Peyer's patch (tissue), 4 donors: ENCODE measurements around the gene PLA2G2D. TPM values are rescaled to one million over a fixed set of nuclear protein-coding genes. Genes with fewer than 3 reads are reported as not detected.

ENCODE experiments used
- DNase-seq, 3 donors: peaks; one replicate each; pipeline ENCODE4 v3.0.0-alpha.2; 2017 to 2019
- H3K27ac ChIP-seq, 4 donors: fragments of 200-600 bp; sonication (generic); one replicate each; pipeline ENCODE4 v1.5.1; 2016 to 2019
- H3K27me3 ChIP-seq, 2 donors: fragments of 200-600 bp; sonication (generic); one replicate each; pipeline ENCODE4 v1.5.1; 2019
- H3K36me3 ChIP-seq, 3 donors: fragments of 200-600 bp; sonication (generic); one replicate each; pipeline ENCODE4 v1.5.1; 2016 to 2019
- H3K4me1 ChIP-seq, 4 donors: fragments of 200-600 bp; sonication (generic); one replicate each; pipeline ENCODE4 v1.5.1; 2016 to 2019
- H3K4me3 ChIP-seq, 4 donors: fragments of 200-600 bp; sonication (generic); 1 replicate in 3 of 4; 2 replicates in 1 of 4; pipeline ENCODE4 v1.5.1; 2016 to 2019; ENCODE audit warnings: mild to moderate bottlenecking in 1 of 4
- H3K9me3 ChIP-seq, 4 donors: fragments of 200-600 bp; sonication (generic); one replicate each; pipeline ENCODE4 v1.5.1; 2016 to 2019; ENCODE audit warnings: mild to moderate bottlenecking in 1 of 4
- CTCF ChIP-seq, 6 experiments: fragments of 450-650 bp in 4 of 6; fragments of 200-600 bp in 2 of 6; sonication (generic) in 1 of 6; IDR thresholded peaks; one replicate each; pipeline ENCODE4 v1.5.1; 2017 to 2019; ENCODE audit warnings: antibody characterized with exemption in 6 of 6, mild to moderate bottlenecking in 3 of 6, moderate library complexity in 1 of 6
- POLR2A ChIP-seq, 2 donors: fragments of 450-650 bp; IDR thresholded peaks; one replicate each; pipeline ENCODE4 v1.5.1; 2017; ENCODE audit warnings: antibody characterized with exemption in 2 of 2, mild to moderate bottlenecking in 2 of 2, moderate library complexity in 2 of 2
- total RNA-seq, 4 donors: library from RNA; depleted of rRNA; stranded (reverse); fragments of >200 nt; gene quantifications; one replicate each; pipeline ENCODE4 v1.1.0, GENCODE V29; 2016

Gene PLA2G2D
- total RNA-seq, 4 donors from 2014 or later: 0.40 TPM; not detected in 3

GRCh38 chr1:20080441-20081352, 38.6 kb downstream of the PLA2G2D start:
- Histone ChIP-seq H3K9me3 (no peaks in the 10 kb centered on the region), H3K4me1 (peaks cover 0 to 5% (median 0%) of the 10 kb centered on the region in 4 donors), H3K27ac (peak overlapping the region in 1 of 4 donors; percentile 57), H3K27me3 (no peaks in the 10 kb centered on the region), H3K4me3 (no peak overlapping the region), H3K36me3 (no peaks in the 10 kb centered on the region)
- DNase-seq: peak in 2 of 3 donors; percentile 67 to 71
- TF ChIP-seq CTCF (IDR thresholded peaks at IDR 0.05) (no peak), POLR2A (IDR thresholded peaks at IDR 0.05) (no peak)

GRCh38 chr1:20079661-20080305, 39.6 kb downstream of the PLA2G2D start:
- no peak for DNase-seq
- no peak overlapping the region for H3K4me3 ChIP-seq
- no peaks in the 10 kb centered on the region for H3K36me3 ChIP-seq
- H3K9me3 ChIP-seq: no peaks in the 10 kb centered on the region
- peak overlapping the region in 1 of 4 donors; percentile 61 for H3K27ac ChIP-seq
- H3K4me1 ChIP-seq: peaks cover 0 to 5% (median 0%) of the 10 kb centered on the region in 4 donors
- no peak for TF ChIP-seq CTCF (IDR thresholded peaks at IDR 0.05)
- TF ChIP-seq POLR2A (IDR thresholded peaks at IDR 0.05): no peak
- no peaks in the 10 kb centered on the region for H3K27me3 ChIP-seq

DNA sequence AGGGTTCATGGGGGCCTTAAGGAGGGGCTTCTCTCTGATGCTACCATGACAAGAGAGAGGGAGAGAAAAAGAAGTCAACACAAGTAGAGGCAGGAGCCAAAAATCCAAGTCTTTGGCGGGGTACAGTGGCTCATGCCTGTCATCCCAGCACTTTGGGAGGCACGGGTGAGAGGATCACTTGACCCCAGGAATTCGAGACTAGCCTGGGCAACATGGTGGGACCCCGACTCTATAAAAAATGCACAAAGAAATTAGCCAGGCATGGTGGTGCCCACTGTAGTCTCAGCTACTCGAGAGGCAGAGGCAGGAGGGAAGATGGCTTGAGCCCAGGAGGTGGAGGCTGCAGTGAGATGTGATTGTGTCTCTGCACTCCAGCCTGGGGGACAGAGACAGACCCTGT, 40.6 kb downstream of the PLA2G2D start:
- no peak for DNase-seq
- H3K36me3 ChIP-seq: no peaks in the 10 kb centered on the region
- H3K4me1 ChIP-seq: peaks cover 0 to 5% (median 0%) of the 10 kb centered on the region in 4 donors

DNA sequence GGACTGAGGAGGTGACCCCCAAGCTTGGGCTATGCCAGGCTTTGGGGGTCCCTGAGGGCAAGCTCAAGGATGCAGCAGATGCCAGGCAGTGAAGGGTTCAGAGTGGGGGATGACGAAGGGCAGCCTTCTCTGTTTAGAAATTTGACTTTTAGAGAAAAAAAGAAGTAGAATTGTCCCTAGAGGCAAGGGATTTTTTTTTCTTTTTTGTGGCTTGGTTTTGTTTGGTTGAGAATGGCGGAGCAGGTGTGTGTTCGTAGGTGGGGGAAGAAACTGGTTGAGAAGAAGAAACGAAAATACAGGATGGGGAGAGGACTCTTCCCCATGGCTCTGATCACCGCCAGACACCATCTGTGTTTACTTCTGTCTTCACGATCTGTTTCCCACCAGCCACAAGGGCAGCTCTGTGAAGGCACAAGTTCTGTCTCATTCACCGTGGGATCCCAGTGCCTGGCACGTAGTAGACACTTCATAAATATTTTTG, 41.1 kb downstream of the PLA2G2D start:
- H3K4me1 ChIP-seq: peaks cover 0 to 5% (median 0%) of the 10 kb centered on the region in 4 donors
- DNase-seq: peak in 2 of 3 donors; percentile 61 to 66
- H3K4me3 ChIP-seq: no peak overlapping the region
- H3K27ac ChIP-seq: peak overlapping the region in 1 of 4 donors; percentile 61
- TF ChIP-seq POLR2A (IDR thresholded peaks at IDR 0.05): no peak
- TF ChIP-seq CTCF (IDR thresholded peaks at IDR 0.05): no peak
- H3K9me3 ChIP-seq: no peaks in the 10 kb centered on the region
- H3K36me3 ChIP-seq: no peaks in the 10 kb centered on the region
- H3K27me3 ChIP-seq: no peaks in the 10 kb centered on the region

More for the DNA sequence above, 40.6 kb downstream of the PLA2G2D start:
- peak overlapping the region in 1 of 4 donors; percentile 61 for H3K27ac ChIP-seq
- no peaks in the 10 kb centered on the region for H3K27me3 ChIP-seq
- H3K4me3 ChIP-seq: no peak overlapping the region
- TF ChIP-seq CTCF (IDR thresholded peaks at IDR 0.05) (no peak), POLR2A (IDR thresholded peaks at IDR 0.05) (no peak)
- no peaks in the 10 kb centered on the region for H3K9me3 ChIP-seq

GRCh38 chr1:20076710-20077461, 42.5 kb downstream of the PLA2G2D start:
- Histone ChIP-seq H3K27ac (no peak overlapping the region), H3K27me3 (no peaks in the 10 kb centered on the region), H3K9me3 (no peaks in the 10 kb centered on the region), H3K4me3 (no peak overlapping the region), H3K4me1 (peaks cover 0 to 5% (median 0%) of the 10 kb centered on the region in 4 donors), H3K36me3 (no peaks in the 10 kb centered on the region)
- no peak for DNase-seq
- TF ChIP-seq CTCF (IDR thresholded peaks at IDR 0.05) (no peak), POLR2A (IDR thresholded peaks at IDR 0.05) (no peak)
